Mucosa of descending colon (tissue), 3 donors: ENCODE results near the gene PLEKHF1. TPM values are rescaled to one million over a fixed set of nuclear protein-coding genes. Genes with fewer than 3 reads are reported as not detected.
A peak's percentile ranks its signal among the peaks of the same experiment; 100 is the strongest.

Experiments used
- ATAC-seq: fragments of 200-7000 bp; cut with Tn5 transposase; one replicate; pipeline ENCODE4 v1.9.1; 2020; ENCODE audit warnings: mild to moderate bottlenecking, moderate library complexity
- DNase-seq, 3 donors: peaks; one replicate each; pipeline ENCODE4 v3.0.0-alpha.2; 2020
- H3K36me3 ChIP-seq: fragments of 200-600 bp; one replicate; pipeline ENCODE4 v1.8.0; 2021; ENCODE audit warnings: low read depth, mild to moderate bottlenecking
- H3K4me1 ChIP-seq: fragments of 200-600 bp; one replicate; pipeline ENCODE4 v1.8.0; 2021; ENCODE audit warnings: low read depth, mild to moderate bottlenecking
- H3K4me3 ChIP-seq: fragments of 200-600 bp; one replicate; pipeline ENCODE4 v1.8.0; 2021; ENCODE audit warnings: mild to moderate bottlenecking
- H3K9me3 ChIP-seq: fragments of 200-600 bp; one replicate; pipeline ENCODE4 v1.8.0; 2021; ENCODE audit warnings: mild to moderate bottlenecking
- intact Hi-C, 2 donors: fragments of 100-400 bp; cut with DNase I in 1 of 2; cut with micrococcal nuclease in 1 of 2; formaldehyde crosslinking; loops; one replicate each; pipeline versions ENCODE4 v1.11.0 to v1.11.1; 2022; cut with DNase I, micrococcal nuclease
- total RNA-seq, 3 donors: library from RNA; stranded (reverse); fragmentation: NEBNext Ultra II Directional in 2 of 3; extraction: Animal tissue kit (Norgen Biotek cat#: 25700) in 2 of 3; gene quantifications; one replicate each; pipeline versions ENCODE4 v1.2.1 to v1.2.4, GENCODE V29; 2021 to 2023
- TF ChIP-seq, protein P1 (sequence below): fragments of 200-600 bp; IDR thresholded peaks from one replicate; pipeline ENCODE4 v1.8.0; 2022; ENCODE audit warnings: antibody characterized with exemption, mild to moderate bottlenecking
- donor health status: DM: no; HTN: no; CAD: no; lungs with moderate emphysema.
- donor health status: DM: no; HTN: no; CAD: no.
- donor health status: DM: no; HTN: yes; CAD: no.

The PLEKHF1 gene
- total RNA-seq, 3 donors from 2014 or later, result 4.0 to 6.9 (median 6.7) TPM

DNA sequence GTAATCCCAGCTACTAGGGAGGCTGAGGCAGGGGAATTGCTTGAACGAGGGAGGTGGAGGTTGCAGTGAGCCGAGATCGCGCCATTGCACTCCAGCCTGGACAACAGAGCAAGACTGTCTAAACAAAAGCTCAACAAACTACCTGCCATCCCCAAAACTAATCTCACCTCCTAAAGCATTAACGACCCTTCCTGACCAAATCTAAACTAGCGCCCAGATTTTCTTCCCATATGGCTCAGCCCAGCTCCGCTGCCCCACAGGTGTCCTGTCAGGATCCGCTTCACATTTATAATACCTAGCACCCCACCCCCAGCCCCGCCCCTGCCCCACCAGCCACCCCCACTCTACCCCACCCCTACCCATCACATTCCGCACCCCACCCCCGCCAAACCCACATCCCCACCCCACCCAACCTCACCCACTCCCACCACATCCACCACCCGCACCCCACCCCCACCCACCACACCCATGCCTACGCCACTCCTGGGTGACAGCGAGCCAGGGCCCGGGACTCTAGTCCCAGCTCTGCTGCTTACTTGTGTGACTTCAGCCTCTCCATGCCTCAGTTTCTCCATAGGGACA is 49.2 kb downstream of the PLEKHF1 start:
- intact Hi-C loops, result loop anchor here in 1 of 2 donors (2.0 kb wide), 1 partner anchor 106 kb away; no protein-coding TSS in a partner anchor
- Histone ChIP-seq H3K9me3 (no peaks in the 10 kb centered on the region), H3K4me3 (peak overlapping the region; percentile 92), H3K36me3 (no peaks in the 10 kb centered on the region), H3K4me1 (peaks cover 19% of the 10 kb centered on the region)
- DNase-seq (peak in 1 of 3 donors; percentile 40), ATAC-seq (peak; percentile 61)
- TF ChIP-seq, protein P1, sequence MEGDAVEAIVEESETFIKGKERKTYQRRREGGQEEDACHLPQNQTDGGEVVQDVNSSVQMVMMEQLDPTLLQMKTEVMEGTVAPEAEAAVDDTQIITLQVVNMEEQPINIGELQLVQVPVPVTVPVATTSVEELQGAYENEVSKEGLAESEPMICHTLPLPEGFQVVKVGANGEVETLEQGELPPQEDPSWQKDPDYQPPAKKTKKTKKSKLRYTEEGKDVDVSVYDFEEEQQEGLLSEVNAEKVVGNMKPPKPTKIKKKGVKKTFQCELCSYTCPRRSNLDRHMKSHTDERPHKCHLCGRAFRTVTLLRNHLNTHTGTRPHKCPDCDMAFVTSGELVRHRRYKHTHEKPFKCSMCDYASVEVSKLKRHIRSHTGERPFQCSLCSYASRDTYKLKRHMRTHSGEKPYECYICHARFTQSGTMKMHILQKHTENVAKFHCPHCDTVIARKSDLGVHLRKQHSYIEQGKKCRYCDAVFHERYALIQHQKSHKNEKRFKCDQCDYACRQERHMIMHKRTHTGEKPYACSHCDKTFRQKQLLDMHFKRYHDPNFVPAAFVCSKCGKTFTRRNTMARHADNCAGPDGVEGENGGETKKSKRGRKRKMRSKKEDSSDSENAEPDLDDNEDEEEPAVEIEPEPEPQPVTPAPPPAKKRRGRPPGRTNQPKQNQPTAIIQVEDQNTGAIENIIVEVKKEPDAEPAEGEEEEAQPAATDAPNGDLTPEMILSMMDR, result no peak

DNA sequence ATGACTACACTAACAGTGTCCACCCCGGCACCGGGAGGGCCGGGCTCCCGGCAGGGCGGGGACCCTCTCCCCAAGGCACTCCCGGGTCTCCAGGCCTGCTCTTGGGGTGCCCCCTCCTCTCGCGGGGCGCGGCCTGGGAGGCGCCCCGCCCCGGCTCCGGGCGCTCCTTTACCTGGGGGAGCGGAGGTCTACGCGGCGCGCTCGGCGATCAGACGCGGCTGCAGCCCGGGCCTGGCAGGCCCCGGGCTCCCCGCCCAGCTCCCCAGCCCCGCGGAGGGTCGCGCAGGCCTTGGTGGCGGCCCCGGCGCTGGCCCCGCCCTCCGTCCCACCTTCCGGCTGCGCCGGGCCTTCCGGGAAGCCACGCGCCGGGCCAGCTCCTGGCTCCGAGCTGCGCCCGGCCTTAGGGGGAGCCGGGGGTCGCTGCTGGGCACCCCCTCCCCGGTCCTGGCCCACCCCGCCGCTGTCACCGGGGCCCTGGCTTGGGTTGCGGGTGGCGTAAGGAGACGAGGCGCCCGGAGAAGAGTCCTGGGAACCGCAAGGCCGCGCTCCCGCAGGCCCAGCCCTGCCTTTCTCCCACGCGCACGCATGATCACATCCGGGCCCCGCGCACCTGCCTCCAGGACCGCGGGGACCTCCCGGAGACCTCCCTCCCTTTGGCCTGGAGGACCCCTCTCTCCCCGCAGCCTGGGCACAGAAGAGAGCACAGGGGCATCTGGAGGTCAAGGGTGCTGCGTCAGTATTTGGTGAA is 49.9 kb downstream of the PLEKHF1 start, which contains the start of gene C19orf12:
C19orf12 (minus strand) TSS at position 309 of the 748 bp plus-strand sequence. CDS start 6,848 bp downstream, outside the sequence.
- H3K4me1 ChIP-seq, result peaks cover 14% of the 10 kb centered on the region
- peak; percentile 65 to 82 (median 78) for DNase-seq
- H3K36me3 ChIP-seq, result no peaks in the 10 kb centered on the region
- peak; percentile 85 for ATAC-seq
- intact Hi-C loops, result loop anchor here (2.0 to 5.0 kb wide), 2 partner anchors 106 to 108 kb away; partner anchors contain the start of gene POP4 (in 1 of the 2)
- TF ChIP-seq, protein P1, result no peak
- H3K9me3 ChIP-seq, result no peaks in the 10 kb centered on the region
- H3K4me3 ChIP-seq, result peak within 1 kb of the TSS; percentile 92

DNA sequence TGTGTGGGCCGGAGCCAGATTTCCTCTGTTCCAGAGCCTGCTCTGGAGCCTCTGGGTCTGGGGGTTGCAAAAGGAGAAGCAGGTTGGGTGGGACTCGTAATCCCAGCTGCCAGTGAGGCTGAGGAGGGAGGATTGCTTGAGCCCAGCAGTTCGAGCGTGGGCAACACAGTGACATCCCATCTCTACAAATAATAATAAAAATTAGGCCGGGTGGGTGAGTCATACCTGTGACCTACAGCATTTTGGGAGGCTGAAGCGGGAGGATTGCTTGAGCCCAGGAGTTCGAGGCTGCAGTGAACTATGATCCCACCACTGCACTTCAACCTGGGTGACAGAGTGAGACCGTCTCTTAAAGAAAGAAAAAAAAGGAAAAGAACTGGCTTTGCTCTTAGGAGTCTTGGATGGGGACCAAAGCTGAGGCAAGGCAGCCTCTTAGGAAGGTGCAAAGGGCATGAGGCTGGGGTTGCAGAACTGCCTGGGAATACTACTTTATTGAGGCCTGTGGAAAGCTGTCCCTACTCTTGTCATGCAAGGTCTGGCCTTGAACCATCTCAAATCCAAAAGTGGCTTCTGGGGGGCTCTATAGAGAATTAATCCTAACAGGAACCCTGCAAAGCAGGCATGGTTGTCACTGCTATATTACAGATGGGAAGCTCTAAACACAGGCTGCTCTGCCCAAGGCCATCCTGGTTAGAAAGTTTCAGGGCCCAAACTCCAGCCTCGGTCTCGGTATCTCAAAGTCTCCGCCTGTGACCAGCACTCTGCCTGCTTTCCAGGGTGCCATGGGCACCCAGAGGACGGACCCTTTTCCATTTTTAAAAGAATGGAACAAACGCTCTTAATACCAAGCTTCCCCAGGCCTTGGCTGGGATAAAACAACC is 50.7 kb downstream of the PLEKHF1 start:
- ATAC-seq (peak; percentile 26), DNase-seq (peak in 2 of 3 donors; percentile 50 to 54)
- Histone ChIP-seq H3K36me3 (no peaks in the 10 kb centered on the region), H3K4me3 (peak overlapping the region; percentile 92), H3K9me3 (no peaks in the 10 kb centered on the region), H3K4me1 (peaks cover 14% of the 10 kb centered on the region)
- TF ChIP-seq, protein P1, result no peak
- intact Hi-C loops, result loop anchor here (2.0 to 5.0 kb wide), 2 partner anchors 107 to 109 kb away; partner anchors contain the start of gene POP4 (in 1 of the 2)

DNA sequence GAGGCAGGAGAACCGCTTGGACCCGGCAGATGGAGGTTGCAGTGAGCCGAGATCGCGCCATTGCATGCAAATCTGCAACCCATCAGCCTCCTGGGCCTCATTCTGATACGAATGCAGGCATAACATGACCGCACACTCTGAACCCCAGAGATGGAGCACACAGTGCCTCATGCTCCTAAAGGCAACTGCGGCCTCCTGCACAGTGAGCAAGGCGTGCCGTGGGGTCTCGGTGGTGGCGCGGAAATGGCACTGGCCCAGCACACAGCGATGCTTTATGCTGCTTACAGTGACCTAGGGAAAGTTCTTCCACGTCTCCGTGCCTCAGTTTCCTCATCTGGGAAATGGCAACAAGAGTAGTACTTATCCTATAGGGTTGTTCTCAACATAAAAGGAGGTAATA is 51.8 kb downstream of the PLEKHF1 start:
- no peak for ATAC-seq
- H3K4me3 ChIP-seq, result no peak overlapping the region
- peaks cover 14% of the 10 kb centered on the region for H3K4me1 ChIP-seq
- intact Hi-C loops, result loop anchor here in 1 of 2 donors (5.0 kb wide), 1 partner anchor 110 kb away; the partner anchor contains the start of gene POP4
- TF ChIP-seq, protein P1, result no peak
- H3K9me3 ChIP-seq, result no peaks in the 10 kb centered on the region
- DNase-seq, result no peak
- H3K36me3 ChIP-seq, result no peaks in the 10 kb centered on the region

DNA sequence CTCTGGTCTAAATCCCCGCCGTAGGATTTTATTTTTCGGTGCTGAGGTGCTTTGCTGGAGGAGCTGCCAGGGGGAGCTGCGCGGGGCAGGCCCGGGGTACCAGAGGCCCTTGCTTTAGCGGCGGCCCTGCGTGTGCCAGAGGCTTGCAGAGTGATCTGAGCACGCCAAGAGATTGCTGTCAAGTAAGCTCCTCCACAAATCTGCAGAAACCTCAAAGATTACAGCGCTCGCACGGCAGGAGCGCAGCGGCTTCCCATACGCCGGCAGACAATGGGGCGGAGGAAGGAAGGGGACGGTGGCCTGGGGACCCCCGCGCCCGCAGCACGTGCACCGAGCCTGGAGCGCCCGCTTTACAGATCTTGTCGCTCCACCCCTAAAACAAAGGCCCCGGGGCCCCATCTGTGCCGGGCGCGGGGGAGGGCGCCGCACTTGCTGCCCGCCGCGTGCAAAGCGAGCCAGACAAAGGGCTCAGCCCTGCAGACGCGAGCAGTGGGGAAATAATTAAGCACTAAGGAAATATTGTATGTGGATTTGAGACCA is 58.9 kb downstream of the PLEKHF1 start:
- TF ChIP-seq, protein P1, result no peak
- Histone ChIP-seq H3K4me3 (no peak overlapping the region), H3K36me3 (no peaks in the 10 kb centered on the region), H3K9me3 (no peaks in the 10 kb centered on the region), H3K4me1 (peaks cover 6% of the 10 kb centered on the region)
- ATAC-seq (peak; percentile 34), DNase-seq (no peak)
- intact Hi-C loops, result no loop called here
